Hepatocyte (in vitro differentiated cells): ENCODE results near the gene LINGO3. TPM values are rescaled to one million over a fixed set of nuclear protein-coding genes. Genes with fewer than 3 reads are reported as not detected.

Experiments used
- DNase-seq: peaks from one replicate; pipeline ENCODE4 v3.0.0-alpha.2; 2016; ENCODE audit warnings: low spot score
- H2AFZ ChIP-seq: fragments of 200-600 bp; sonication (generic); 2 replicates; pipeline ENCODE4 v1.6.0; 2016; ENCODE audit warnings: antibody characterized with exemption, mild to moderate bottlenecking
- H3K27ac ChIP-seq: fragments of 200-600 bp; sonication (generic); 2 replicates; pipeline ENCODE4 v1.5.1; 2016; ENCODE audit warnings: mild to moderate bottlenecking
- H3K27me3 ChIP-seq: fragments of 200-600 bp; sonication (generic); 2 replicates; pipeline ENCODE4 v1.6.1; 2016
- H3K36me3 ChIP-seq: fragments of 200-600 bp; sonication (generic); replicated peaks from 2 replicates; pipeline ENCODE4 v1.5.1; 2016; ENCODE audit warnings: low read depth; ENCODE audit not compliant: insufficient read depth
- H3K4me1 ChIP-seq: fragments of 200-600 bp; sonication (generic); 2 replicates; pipeline ENCODE4 v1.5.1; 2016; ENCODE audit warnings: mild to moderate bottlenecking, moderate library complexity; ENCODE audit not compliant: insufficient read depth
- H3K4me2 ChIP-seq: fragments of 200-600 bp; sonication (generic); 2 replicates; pipeline ENCODE4 v1.6.0; 2016
- H3K4me3 ChIP-seq: fragments of 200-600 bp; sonication (generic); 2 replicates; pipeline ENCODE4 v1.5.1; 2016; ENCODE audit warnings: mild to moderate bottlenecking
- H3K79me2 ChIP-seq: fragments of 200-600 bp; sonication (generic); 2 replicates; pipeline ENCODE4 v1.6.0; 2017; ENCODE audit warnings: mild to moderate bottlenecking
- H3K9me2 ChIP-seq: fragments of 200-600 bp; sonication (generic); replicated peaks from 2 replicates; pipeline ENCODE4 v1.6.0; 2017; ENCODE audit warnings: mild to moderate bottlenecking; ENCODE audit not compliant: insufficient read depth
- H3K9me3 ChIP-seq: fragments of 200-600 bp; sonication (generic); 2 replicates; pipeline ENCODE4 v1.5.1; 2016; ENCODE audit warnings: low read depth, mild to moderate bottlenecking
- H4K20me1 ChIP-seq: fragments of 200-600 bp; sonication (generic); 2 replicates; pipeline ENCODE4 v1.6.0; 2016; ENCODE audit warnings: mild to moderate bottlenecking; ENCODE audit not compliant: insufficient read depth, poor library complexity, severe bottlenecking
- CTCF ChIP-seq: fragments of 200-600 bp; sonication (generic); IDR thresholded peaks from 2 replicates; pipeline ENCODE4 v1.5.1; 2016; ENCODE audit warnings: antibody characterized with exemption, mild to moderate bottlenecking; ENCODE audit not compliant: poor library complexity
- EZH2 ChIP-seq: fragments of 200-600 bp; sonication (generic); IDR thresholded peaks from 2 replicates; pipeline ENCODE4 v1.6.1; 2016; ENCODE audit warnings: antibody characterized with exemption, mild to moderate bottlenecking, borderline replicate concordance
- EZH2phosphoT487 ChIP-seq: fragments of 200-600 bp; sonication (generic); IDR thresholded peaks from one replicate; pipeline ENCODE4 v1.6.1; 2018; ENCODE audit warnings: antibody characterized with exemption, mild to moderate bottlenecking, low read depth, moderate library complexity; ENCODE audit not compliant: unreplicated experiment, severe bottlenecking
- WGBS: methylation state at CpG from one replicate; pipeline ENCODE4 v1.1.6; 2016; ENCODE audit warnings: low lambda C conversion rate; ENCODE audit errors: missing lambda C conversion rate; 5-methylcytosine and 5-hydroxymethylcytosine counted together
- polyA plus RNA-seq: library from polyadenylated mRNA; unstranded; fragments of >200 nt; fragmentation: Nextera tagmentation; extraction: Ambion mirVana; gene quantifications from 2 replicates; pipeline ENCODE4 v1.2.1, GENCODE V29; 2016
- total RNA-seq: library from RNA; depleted of rRNA; stranded (reverse); fragments of >200 nt; gene quantifications from 2 replicates; pipeline ENCODE4 v1.2.3, GENCODE V29; 2014

The LINGO3 gene
- total and polyA plus RNA-seq, 2 experiments from 2014 or later, result not detected

DNA sequence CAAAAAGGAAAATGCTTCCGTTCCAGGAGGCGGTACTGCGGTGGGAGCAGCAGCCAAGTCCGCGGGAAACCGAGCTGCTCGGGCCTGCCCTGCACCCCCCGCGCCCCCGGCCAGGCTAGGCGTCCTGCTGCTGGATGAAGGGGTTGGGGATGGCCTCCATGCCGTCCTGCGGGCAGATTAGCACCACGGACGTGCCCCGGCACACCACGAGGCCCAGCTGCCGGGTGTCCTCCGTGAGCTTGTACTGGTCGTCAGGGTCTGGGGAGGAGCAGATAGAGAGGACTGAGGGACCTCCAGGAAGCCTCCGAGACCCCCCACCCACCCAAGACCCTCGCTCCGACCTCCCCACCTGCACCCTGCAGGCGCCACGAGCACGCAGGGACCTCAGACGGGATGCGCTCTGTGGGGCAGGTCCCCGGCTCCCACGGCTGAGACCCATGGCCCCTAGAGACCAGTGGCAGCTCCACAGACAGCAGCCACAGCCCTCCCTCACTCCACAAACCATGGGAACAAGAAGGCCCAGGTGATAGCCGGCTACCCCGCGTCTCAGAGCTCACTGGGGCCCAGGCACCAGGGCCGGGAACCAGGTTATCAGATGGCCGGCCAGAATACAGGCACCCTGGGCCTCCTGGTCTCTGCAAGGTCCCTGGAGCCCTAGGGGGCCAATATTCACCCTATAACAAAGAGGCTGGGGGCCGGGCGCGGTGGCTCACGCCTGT is 13.8 kb upstream of the LINGO3 start:
- no peak overlapping the region for H2AFZ ChIP-seq
- H3K4me3 ChIP-seq, result no peak overlapping the region
- H3K27me3 ChIP-seq, result no peaks in the 10 kb centered on the region
- H4K20me1 ChIP-seq, result no peaks in the 10 kb centered on the region
- no peaks in the 10 kb centered on the region for H3K9me2 ChIP-seq
- H3K4me2 ChIP-seq, result no peak overlapping the region
- no peaks in the 10 kb centered on the region for H3K9me3 ChIP-seq
- WGBS, result 97% methylated on average over 34 of the region's 39 CpGs
- TF ChIP-seq CTCF (no peak), EZH2phosphoT487 (no peak), EZH2 (no peak)
- DNase-seq, result no peak
- no peak overlapping the region for H3K27ac ChIP-seq
- peaks cover 8% of the 10 kb centered on the region for H3K79me2 ChIP-seq
- no peaks in the 10 kb centered on the region for H3K4me1 ChIP-seq
- H3K36me3 ChIP-seq, result no peaks in the 10 kb centered on the region

DNA sequence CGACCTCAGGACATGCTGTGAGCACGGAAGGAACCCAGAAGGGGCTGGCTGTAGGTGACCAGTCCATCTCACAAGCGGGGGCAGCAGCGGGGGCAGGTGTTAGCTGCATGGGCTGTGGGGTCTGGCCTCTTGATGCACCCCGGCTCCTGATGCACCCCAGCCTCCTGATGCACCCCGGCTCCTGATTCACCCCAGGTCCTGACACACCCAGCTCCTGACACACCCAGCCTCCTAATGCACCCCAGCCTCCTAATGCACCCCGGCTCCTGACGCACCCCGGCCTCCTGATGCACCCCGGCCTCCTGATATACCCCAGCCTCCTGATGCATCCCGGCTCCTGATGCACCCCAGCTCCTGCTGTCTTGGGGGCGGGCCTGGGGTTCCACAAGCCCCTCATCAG is 13.0 kb upstream of the LINGO3 start:
- 94% methylated on average over 12 of the region's 12 CpGs for WGBS

DNA sequence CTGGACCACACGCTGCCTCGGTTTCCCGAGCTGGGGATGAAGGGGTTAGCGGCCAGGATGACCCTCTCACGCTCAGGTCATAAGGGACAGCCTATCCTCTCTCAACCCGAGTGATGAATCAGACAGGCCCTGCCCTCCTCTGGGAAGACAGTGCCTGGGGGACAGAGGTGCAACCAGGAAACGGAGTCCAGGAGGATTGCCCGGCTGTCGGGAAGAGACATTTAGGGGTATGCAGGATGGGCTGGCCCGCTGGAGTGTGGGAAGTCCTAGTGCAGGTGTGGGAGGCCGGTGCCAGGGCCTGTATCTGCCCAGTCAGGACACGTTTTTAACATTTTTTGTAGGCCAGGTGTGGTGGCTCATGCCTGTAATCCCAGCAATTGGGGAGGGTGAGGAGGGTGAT is 12.1 kb upstream of the LINGO3 start:
- no peaks in the 10 kb centered on the region for H3K27me3 ChIP-seq
- H3K36me3 ChIP-seq, result no peaks in the 10 kb centered on the region
- 81% methylated on average over 12 of the region's 12 CpGs for WGBS
- H3K4me3 ChIP-seq, result no peak overlapping the region
- H3K9me2 ChIP-seq, result no peaks in the 10 kb centered on the region
- no peak for DNase-seq
- no peak for TF ChIP-seq EZH2phosphoT487
- no peak overlapping the region for H3K4me2 ChIP-seq
- no peaks in the 10 kb centered on the region for H3K79me2 ChIP-seq
- H4K20me1 ChIP-seq, result no peaks in the 10 kb centered on the region
- no peaks in the 10 kb centered on the region for H3K4me1 ChIP-seq
- H3K27ac ChIP-seq, result no peak overlapping the region
- no peaks in the 10 kb centered on the region for H3K9me3 ChIP-seq
- H2AFZ ChIP-seq, result no peak overlapping the region

More for the DNA sequence above, 13.0 kb upstream of the LINGO3 start:
- Histone ChIP-seq H3K9me2 (no peaks in the 10 kb centered on the region), H3K4me2 (no peak overlapping the region), H3K4me1 (no peaks in the 10 kb centered on the region), H4K20me1 (no peaks in the 10 kb centered on the region), H2AFZ (no peak overlapping the region), H3K36me3 (no peaks in the 10 kb centered on the region), H3K27ac (no peak overlapping the region), H3K4me3 (no peak overlapping the region), H3K9me3 (no peaks in the 10 kb centered on the region), H3K27me3 (no peaks in the 10 kb centered on the region), H3K79me2 (peaks cover 1% of the 10 kb centered on the region)
- DNase-seq, result no peak
- TF ChIP-seq EZH2phosphoT487 (no peak), CTCF (no peak), EZH2 (no peak)

DNA sequence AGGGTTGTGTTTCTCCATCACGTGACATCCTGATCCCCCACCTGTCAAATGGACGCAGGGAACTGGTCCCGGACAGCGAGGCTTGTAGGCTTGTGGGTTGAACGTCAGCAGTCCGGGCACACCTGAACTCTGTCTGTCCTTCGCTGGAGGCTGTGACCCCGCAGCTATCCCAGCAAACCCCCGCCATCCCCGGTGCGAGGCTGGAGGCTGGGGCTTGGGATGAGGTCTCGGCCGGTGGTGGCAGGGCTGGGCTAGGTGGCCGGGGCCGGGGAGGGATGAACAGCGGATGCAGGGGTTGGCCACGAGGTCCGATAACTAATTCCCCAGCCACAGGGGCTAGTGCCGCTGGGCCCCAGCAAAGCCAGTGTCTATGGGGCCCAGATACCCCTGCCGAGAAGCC is 11.6 kb upstream of the LINGO3 start:
- 85% methylated on average over 17 of the region's 20 CpGs for WGBS
- Histone ChIP-seq H3K27me3 (no peaks in the 10 kb centered on the region), H2AFZ (no peak overlapping the region), H3K4me3 (no peak overlapping the region), H3K79me2 (no peaks in the 10 kb centered on the region), H3K4me2 (no peak overlapping the region), H3K9me3 (no peaks in the 10 kb centered on the region), H3K4me1 (no peaks in the 10 kb centered on the region), H3K9me2 (no peaks in the 10 kb centered on the region), H3K27ac (no peak overlapping the region), H3K36me3 (no peaks in the 10 kb centered on the region), H4K20me1 (no peaks in the 10 kb centered on the region)
- no peak for DNase-seq
- no peak for TF ChIP-seq EZH2phosphoT487
- no peak for TF ChIP-seq CTCF
- TF ChIP-seq EZH2, result no peak
